NCI-H1092 (cell line): ENCODE measurements around the gene LAMC1.

Experiments used
- DNase-seq: peaks from one replicate; lab custom pipeline; 2025; lab: John Stamatoyannopoulos, UW

LAMC1 gene

DNA sequence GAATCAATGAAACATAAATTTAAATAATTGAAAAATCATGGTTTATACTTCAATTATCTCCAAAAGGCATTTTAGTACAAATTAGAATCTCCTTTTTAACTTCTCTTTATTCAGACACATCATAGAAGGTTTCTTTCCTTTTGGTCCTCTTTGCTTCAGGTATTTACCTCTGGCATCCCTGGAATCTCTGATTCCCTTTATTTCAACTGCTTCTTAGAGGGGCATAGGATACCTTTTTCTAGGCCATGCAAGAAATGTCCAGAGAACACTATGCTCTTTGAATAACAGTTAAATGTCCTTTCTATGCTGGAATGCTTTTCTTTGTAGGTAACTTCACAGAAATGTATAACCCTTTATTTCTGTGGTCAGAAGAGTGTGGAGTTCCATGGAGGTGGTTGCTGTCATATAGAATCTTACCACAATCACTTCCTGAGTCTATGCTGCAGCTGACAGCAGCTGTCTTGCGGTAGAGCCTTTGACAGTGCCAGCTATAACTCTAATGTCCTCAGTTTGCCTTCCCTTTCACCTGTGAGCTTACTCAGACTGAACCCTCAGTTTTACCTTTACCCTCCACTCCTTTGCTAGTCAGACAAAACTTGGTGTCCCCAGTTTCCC is 171.4 kb downstream of the LAMC1 start:
- no peak for DNase-seq

DNA sequence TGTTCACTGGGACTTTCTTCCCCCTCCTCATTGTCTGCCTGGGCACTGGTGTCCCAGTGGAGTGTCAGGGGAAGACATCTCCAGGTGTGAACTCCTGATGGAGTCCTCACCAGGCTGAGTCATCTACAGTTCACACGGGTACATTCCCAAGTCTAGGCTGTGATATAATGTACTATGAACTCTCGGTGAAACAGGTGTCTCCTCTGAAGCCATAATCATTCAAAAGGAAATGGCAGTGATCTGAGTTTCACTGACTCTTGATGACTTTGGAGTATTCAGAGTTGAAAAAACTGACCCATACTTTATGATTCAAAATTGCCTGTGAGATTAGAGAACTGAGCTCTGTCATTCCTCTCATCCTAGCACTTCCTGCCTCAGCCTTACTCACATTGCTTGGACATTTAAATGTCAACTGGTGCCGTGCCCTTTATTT is 171.9 kb downstream of the LAMC1 start:
- DNase-seq = no peak
